Embryonic facial prominence (tissue), 1 donor: Measurements from ENCODE around the gene PLXNB3.
A peak's percentile ranks its signal among the peaks of the same experiment; 100 is the strongest.

Experiments
- DNase-seq: peaks from one replicate; pipeline ENCODE4 v3.0.0-alpha.2; 2016; ENCODE audit errors: extremely low spot score

Gene PLXNB3

DNA sequence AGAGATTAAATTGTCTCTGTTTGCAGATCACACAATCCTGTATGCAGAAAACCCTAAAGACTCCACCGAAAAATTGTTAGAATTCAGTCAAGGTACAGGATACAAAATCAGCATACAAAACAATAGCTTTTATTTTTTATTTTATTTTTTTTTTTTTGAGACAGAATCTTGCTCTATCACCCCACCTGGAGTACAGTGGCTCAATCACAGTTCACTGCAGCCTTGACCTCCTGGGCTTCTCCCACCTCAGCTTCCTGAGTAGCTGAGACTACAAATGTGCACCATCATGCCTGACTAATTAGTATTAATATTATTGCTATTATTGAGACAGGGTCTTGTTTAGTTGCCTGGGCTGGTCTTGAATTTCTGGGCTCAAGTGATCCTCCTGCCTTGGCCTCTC lies 8.9 kb upstream of the PLXNB3 start:
- no peak for DNase-seq

DNA sequence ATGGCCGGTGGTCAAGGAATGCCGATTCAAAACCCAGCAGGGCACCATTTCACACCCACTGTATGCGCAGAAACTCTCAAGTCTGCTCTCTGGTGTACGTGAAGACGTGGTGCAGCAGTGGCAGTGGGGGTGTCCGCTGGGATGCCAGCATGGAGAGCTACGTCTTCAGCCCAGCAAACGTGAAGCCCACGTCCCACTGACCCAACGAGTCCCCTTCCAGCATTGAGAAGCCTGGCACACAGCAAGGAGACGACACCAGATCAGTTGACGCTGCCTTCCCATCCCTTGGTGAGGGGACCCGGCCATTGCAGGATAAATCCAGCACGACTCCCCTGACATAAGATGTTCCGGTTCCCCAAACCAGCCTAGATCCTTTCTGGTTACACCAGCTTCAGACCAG lies 2.2 kb upstream of the PLXNB3 start:
- DNase-seq: no peak

DNA sequence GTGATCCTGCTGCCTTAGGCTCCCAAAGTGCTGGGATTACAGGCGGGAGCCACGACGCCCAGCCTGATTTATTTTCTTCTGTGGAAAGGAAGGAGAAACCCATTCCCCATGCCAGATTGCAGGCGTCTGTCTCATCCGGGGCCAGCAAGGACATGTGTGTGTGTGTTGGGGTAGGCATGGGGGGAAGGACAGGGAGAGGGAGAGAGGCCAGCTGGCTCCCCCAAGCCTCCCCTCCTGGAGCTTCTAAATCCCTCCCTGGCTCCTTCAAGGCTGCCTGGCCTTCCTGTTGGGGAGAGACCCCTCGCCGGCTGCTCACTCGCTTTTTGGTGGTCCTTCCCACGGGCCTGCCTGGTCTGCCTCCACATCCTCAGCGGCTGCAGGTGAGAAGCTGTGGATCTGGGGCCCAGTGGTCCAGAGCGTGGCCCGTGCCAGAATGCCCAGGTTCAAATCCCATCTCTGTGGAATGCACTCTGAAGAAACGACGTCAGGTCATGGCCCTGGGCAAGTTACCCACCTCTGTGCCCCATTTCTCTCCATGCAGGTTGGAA lies 1.3 kb upstream of the PLXNB3 start:
- DNase-seq: no peak

DNA sequence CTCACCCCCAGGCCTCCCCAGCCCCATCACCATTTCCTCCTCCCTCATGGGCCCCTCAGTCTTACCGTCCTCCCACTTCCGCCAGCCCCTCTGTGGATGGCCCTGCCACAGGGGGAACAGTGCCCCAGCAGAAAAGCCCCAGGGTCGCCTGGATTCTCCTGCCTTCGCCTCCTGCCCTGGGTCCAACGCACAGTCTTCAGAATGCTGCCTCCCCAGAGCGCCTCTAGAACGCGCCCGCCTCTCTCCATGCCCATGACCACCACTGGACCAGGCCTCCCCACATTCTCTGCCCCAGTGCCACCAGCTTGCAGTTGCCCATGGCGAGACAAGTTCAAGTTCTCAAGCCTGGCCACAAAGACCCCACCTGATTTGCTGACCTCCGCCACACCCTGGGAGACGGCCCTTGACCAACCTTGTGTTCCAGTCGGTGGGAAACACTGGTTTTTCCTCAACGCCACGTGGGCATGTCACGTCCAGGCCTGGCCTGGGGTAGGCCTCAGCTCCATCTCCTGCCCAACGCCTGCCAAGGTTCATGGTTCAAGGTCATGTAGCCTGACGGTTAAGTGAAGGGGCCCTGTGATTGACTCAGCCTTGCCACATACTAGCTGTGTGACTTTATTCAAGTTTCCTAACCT lies 634 bp upstream of the PLXNB3 start:
- no peak for DNase-seq

DNA sequence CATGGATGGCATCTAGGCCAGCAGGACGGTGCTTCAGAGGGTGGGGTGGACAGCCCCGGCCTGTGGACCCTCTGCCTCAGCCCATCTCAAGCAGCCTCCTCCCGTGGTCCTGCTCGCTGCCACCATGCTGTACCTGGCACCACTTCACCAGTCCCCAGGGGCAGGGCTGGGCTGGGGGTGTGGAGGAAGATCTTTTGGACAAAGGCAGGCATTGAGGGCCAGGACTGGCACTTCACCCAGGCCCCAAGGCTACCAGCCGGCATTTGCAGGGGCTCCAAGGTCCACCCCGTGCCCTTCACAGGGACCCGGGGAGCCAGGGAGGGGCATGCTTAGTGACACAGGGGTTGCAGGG lies 713 bp downstream of the PLXNB3 start:
- DNase-seq: no peak

DNA sequence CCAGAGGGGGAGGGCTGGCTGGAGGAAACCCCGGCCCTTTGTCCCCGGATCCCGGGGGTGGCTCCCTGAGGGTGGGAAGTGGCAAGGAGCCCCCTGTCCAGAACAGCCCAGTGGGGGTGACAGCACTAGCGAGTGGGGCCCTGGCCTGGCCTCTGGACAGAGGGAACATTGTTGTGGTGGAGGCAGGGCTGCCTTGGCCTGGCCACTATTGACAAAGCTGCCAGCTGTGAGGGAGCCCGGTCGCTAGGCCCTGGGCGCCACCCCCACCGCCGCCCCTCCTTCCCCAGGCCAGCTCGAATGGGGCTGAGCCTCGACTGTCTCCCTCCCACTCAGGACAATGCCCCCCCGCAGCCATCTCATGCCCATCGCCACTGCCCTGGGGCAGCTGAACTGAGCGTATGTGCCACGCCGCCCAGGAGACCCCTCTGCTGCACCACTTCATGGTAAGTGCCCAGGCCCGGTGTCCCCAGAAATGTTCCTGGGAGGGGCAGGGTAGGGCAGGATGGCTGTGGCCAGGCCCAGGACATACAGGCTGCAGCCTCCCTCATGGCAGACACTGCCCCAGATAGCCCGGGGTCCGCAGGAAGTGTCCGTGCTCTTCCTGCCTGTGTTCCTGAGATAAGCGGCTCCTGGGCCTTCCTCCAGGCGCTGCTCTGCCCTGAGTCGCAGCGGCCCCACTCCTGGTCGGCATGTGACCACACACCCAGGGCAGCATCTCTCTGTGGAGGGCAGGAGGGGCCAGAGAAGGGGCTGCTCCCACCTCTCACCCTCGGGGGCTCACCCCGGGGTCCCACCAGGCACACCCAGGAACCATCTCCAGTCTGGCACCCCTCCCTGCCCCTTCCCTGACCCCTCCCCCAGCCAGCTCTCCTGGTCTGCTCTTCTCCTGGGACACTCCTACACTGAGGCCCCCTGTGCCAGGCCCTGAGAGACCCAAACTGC lies 1.4 kb downstream of the PLXNB3 start:
- DNase-seq: no peak

DNA sequence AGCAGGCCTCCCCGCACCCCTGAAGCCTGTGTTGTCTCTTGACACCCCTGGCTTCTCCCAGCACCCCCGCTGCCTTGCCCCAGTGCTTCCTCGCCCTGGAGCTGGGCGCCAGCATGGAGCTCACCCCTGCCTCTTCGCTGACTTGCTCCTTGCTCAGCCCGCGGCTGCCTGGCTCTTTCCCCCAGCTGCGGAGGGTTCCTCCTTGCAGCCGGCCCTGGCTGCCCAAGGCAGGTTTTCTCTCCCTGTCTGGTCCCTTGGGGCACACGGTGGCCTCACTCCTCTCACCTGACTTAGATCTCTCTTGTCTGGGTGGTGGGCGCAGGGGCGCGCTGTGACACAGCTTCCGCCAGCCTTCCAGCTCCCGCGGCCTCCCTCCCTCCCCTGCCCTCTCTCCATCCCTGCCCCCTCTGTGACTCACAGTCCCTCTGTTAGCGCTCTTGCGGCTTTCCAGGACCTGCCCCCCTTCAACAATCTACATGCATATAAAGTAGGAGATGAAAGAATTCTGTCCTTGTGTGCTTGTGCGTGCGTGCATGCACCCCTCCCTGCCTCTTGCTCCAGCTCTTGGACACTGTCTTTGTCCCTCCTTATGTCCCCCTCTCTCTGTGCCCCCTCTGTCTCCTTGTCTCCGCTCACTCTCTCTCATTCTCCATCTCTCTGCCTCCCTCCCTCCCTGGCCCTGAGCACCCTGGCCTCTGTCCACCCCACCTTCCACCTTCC lies 2.2 kb downstream of the PLXNB3 start:
- DNase-seq: peak; percentile 6

DNA sequence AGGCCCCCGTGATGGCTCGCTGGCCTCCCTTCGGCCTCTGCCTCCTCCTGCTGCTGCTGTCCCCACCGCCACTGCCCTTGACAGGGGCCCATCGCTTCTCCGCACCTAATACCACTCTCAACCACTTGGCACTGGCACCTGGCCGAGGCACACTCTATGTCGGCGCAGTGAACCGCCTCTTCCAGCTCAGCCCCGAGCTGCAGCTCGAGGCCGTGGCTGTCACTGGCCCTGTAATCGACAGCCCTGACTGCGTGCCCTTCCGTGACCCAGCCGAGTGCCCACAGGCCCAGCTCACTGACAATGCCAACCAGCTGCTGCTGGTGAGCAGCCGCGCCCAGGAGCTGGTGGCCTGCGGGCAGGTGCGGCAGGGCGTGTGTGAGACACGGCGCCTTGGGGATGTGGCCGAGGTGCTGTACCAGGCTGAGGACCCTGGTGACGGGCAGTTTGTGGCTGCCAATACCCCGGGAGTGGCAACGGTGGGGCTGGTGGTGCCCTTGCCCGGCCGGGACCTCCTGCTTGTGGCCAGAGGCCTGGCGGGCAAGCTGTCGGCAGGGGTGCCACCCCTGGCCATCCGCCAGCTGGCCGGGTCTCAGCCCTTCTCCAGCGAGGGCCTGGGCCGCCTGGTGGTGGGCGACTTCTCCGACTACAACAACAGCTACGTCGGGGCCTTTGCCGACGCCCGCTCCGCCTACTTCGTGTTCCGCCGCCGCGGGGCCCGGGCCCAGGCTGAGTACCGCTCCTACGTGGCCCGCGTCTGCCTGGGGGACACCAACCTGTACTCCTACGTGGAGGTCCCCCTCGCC lies 3.0 kb downstream of the PLXNB3 start:
- DNase-seq: no peak

DNA sequence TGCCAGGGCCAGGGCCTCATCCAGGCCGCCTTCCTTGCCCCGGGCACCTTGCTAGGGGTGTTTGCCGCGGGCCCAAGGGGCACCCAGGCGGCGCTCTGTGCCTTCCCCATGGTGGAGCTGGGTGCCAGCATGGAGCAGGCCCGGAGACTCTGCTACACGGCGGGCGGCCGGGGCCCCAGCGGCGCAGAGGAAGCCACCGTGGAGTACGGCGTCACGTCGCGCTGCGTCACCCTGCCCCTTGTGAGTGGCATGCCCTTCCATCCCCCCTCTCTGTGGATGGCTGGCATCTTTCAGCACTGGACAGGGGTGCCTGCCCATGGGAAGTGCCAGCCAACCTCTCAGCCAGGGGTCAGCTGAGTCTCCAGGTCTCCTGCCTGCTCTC lies 3.6 kb downstream of the PLXNB3 start:
- DNase-seq: no peak

DNA sequence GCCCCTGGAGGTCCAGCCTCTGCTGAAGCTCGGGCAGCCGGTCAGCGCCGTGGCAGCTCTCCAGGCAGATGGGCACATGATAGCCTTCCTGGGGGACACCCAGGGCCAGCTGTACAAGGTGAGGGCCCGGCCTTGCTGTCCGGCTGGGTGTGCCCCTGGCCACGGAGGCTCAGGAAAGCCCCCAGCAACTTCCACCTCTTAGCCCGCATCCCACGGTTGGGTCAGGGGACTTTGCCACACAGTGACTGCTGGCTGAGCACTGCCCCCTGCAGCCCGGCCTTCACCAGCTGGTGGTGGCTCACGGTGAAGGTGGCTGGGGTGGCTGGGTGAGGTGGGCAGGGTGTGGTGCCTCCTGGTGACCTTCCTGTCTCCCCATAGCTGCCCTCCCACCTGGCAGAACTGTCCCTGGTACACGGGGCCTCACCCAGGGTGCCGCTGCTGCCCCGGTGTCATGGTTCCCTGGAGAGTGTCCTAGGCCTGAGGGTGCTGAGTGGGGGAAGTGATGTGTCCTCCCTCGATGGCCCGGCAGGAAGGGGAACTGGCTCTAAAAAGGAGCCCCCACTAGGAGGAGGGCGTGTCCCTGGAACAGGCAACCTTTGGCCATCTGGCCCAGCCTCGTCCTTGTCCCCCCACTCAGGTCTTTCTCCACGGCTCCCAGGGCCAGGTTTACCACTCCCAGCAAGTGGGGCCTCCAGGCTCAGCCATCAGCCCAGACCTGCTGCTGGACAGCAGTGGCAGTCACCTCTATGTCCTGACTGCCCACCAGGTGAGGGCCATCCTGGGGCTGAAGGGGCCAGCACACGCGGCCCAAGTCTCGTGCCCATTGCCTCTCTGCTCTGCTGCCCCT lies 4.5 kb downstream of the PLXNB3 start:
- no peak for DNase-seq

DNA sequence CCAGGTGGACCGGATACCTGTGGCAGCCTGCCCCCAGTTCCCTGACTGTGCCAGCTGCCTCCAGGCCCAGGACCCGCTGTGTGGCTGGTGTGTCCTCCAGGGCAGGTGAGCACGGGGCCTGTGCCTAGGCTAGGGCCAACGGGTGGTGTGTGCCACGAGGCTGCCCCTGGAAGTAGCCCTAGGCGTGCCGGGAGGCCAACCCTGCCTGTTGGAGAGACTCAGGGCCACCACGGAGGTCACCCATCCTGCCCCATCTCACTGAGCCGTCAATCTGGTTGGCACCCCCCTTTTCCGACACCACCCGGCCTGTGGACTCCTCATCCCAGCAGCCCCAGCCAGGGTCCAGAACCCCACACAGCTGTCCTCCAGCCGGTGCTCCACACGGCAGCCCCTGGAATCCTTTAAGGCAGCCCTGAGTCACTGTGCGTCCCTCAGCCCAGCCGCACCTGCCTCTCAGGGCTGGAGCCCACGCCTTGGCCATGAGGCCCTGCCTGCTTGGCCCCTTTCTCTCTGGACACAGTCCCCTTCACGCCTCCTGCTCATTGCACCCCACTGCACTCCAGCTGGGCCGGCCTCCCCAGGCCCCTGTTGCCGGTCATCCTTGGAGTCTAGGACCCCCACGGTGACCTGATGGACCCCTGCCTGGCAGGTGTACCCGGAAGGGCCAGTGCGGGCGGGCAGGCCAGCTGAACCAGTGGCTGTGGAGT lies 5.3 kb downstream of the PLXNB3 start:
- no peak for DNase-seq

DNA sequence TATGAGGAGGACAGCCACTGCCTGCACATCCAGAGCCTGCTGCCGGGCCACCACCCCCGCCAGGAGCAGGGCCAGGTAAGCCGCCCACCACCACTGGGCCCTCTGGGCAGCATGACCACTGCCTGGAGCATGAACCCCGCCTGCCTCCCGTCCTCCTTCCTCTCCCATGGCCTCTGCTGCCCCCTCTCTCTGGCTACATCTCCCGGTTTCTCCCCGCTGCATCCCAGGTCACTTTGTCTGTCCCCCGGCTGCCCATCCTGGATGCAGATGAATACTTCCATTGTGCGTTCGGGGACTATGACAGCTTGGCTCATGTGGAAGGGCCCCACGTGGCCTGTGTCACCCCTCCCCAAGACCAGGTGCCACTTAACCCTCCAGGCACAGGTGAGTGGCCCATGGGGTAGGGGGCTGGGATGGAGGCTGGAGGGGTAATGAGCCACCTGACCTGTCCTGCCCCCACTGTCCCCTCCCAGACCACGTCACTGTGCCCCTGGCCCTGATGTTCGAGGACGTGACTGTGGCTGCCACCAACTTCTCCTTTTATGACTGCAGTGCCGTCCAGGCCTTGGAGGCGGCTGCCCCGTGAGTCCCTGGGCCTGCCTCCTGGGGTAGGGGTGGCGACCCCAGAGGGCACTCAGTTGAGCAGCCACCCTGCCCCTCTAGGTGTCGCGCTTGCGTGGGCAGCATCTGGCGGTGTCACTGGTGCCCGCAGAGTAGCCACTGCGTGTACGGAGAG lies 6.0 kb downstream of the PLXNB3 start:
- DNase-seq: no peak

DNA sequence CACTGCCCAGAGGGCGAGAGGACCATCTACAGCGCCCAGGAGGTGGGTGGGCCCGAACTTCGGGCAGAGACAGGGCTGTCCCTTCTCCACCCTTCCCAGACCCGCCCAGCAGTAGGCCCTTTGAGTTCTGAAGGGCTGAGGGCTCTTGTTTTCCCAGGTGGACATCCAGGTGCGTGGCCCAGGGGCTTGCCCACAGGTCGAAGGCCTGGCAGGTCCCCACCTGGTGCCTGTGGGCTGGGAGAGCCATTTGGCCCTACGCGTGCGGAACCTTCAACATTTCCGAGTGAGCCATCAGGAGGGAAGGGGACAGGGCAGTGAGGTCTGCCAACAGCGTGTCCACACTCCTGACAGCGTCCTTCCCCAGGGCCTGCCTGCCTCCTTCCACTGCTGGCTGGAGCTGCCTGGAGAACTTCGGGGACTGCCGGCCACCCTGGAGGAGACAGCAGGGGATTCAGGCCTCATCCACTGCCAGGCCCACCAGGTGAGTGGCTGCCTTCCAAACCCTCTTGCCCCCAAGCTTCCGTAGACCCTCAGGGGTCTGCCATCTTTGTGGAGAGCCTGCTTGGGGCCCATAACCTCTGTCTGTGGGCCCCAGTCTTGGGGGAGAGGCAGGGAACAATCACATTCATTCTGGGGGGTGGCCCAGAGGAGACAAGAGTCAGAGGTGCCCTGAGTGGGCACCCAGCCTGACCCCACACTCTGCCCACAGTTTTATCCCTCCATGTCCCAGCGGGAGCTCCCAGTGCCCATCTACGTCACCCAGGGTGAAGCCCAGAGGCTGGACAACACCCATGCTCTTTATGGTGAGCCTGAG lies 6.8 kb downstream of the PLXNB3 start:
- no peak for DNase-seq

DNA sequence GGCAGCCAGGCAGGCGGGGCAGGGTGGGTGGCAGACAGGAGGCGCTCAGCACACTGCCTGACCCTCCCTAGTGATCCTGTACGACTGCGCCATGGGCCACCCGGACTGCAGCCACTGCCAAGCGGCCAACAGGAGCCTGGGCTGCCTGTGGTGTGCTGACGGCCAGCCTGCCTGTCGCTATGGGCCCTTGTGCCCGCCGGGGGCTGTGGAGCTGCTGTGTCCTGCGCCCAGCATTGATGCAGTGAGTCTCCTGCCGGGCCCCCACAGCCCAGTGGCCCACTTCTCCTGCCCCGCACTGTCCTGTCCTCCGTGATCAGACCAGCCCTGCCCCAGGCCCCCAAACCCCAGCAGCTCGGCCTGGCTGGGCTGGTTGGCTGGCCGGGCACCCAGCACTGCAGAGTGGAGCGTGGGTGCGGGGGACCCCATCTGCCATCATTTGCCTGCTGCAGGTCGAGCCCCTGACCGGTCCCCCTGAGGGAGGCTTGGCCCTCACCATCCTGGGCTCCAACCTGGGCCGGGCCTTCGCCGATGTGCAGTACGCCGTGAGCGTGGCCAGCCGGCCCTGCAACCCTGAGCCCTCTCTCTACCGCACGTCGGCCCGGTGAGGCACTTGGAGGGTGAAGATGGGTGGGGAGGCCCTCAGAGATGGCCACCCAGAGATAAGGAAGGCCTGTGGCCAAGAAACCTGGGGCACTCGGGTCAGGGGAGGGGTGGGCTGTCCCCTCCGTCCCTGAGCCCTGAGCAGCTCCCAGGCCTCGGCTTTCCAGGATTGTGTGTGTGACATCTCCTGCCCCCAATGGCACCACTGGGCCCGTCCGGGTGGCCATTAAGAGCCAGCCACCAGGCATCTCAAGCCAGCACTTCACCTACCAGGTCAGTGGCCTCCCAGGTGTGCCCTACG lies 7.6 kb downstream of the PLXNB3 start:
- no peak for DNase-seq

DNA sequence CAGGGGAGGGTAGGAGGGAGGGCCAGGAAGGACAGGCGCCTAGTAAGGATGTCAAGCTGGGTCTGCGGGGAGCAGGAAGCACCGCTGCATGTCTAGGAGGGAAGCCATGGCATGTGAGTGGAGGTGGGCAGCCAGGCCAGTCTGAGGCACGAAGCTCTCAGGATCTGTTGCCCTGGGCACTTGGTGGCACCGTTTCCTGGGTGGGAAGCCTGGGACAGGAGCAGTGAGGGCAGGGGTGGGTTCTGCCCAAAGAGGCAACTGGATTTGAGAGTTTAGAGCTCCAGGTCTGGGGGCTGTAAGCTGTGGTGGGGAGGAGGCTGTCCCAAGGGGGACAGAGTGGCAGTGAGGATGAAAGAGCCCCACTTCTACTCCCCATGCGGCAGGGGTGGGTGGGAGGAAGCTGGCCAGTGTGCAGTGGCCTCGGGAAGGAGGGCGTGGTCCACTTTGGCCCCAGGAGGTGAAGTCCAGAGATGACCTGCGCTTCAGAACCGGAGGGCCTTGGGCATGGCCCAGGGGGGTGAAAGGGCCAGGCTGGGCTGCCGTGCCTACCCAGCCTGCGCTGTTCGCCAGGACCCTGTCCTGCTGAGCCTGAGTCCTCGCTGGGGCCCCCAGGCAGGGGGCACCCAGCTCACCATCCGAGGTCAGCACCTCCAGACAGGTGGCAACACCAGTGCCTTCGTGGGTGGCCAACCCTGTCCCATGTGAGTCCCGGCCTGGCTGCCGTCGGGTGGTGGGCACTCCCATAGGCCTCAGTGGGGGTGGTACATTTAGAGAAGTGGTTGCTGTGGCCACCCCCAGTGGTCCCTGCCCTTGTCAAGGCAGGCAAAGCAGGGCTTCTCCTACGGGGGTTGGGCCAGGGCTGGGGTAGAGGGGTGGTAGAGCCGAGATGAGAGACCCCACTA lies 8.5 kb downstream of the PLXNB3 start:
- no peak for DNase-seq

DNA sequence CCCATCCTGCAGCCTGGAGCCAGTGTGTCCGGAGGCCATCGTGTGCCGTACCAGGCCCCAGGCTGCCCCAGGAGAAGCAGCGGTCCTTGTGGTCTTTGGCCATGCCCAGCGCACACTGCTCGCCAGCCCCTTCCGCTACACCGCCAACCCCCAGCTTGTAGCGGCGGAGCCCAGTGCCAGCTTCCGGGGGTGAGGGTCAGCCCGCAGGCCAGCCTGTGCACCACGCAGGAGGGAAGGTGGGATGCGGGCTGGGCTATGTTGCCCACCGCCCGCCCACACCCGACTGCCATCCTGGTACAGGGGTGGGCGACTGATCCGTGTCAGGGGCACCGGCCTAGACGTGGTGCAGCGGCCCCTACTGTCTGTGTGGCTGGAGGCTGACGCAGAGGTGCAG lies 9.2 kb downstream of the PLXNB3 start:
- no peak for DNase-seq
